Type B pancreatic cell (in vitro differentiated cells): ENCODE data around the gene SLC38A6. TPM values are rescaled to one million over a fixed set of nuclear protein-coding genes. Genes with fewer than 3 reads are reported as not detected.

Source experiments
- DNase-seq: peaks from one replicate; pipeline ENCODE4 v3.0.0; 2021; ENCODE audit warnings: mixed read lengths; ENCODE audit not compliant: unreplicated experiment; ENCODE audit errors: extremely low spot score
- H3K27ac Mint-ChIP-seq: 2 replicates; pipeline ENCODE4 v1.8.0; 2021; ENCODE audit warnings: mild to moderate bottlenecking, mixed read lengths
- H3K27me3 Mint-ChIP-seq: 2 replicates; pipeline ENCODE4 v1.8.0; 2021; ENCODE audit warnings: mixed read lengths
- H3K36me3 Mint-ChIP-seq: 2 replicates; pipeline ENCODE4 v1.8.0; 2021; ENCODE audit warnings: mixed read lengths
- H3K4me1 Mint-ChIP-seq: one replicate; pipeline ENCODE4 v1.8.0; 2021; ENCODE audit warnings: mixed read lengths; ENCODE audit not compliant: unreplicated experiment
- H3K4me3 Mint-ChIP-seq: 2 replicates; pipeline ENCODE4 v1.8.0; 2021; ENCODE audit warnings: mild to moderate bottlenecking, mixed read lengths
- H3K9me3 Mint-ChIP-seq: 2 replicates; pipeline ENCODE4 v1.8.0; 2021; ENCODE audit warnings: mixed read lengths
- CTCF ChIP-seq: fragments of 200-600 bp; sonication (generic); conservative IDR thresholded peaks from 2 replicates; pipeline ENCODE4 v1.5.0; 2021; ENCODE audit warnings: antibody characterized with exemption, mild to moderate bottlenecking
- total RNA-seq: library from RNA; stranded (reverse); gene quantifications from 2 replicates; pipeline ENCODE4 v1.2.1, GENCODE V29; 2021; ENCODE audit warnings: low replicate concordance

Gene SLC38A6
- total RNA-seq, 1 donor from 2014 or later: 19.1 TPM

GRCh38 chr14:60963761-60964160, 17.3 kb upstream of the SLC38A6 start:
- H3K27me3 Mint-ChIP-seq: no peaks in the 10 kb centered on the region
- no peak overlapping the region for H3K27ac Mint-ChIP-seq
- peaks cover 24% of the 10 kb centered on the region for H3K36me3 Mint-ChIP-seq
- no peaks in the 10 kb centered on the region for H3K9me3 Mint-ChIP-seq
- no peak overlapping the region for H3K4me3 Mint-ChIP-seq
- no peak for TF ChIP-seq CTCF
- peaks cover 16% of the 10 kb centered on the region for H3K4me1 Mint-ChIP-seq
- no peak for DNase-seq

- no peaks in the 10 kb centered on the region for H3K9me3 Mint-ChIP-seq
- H3K4me3 Mint-ChIP-seq: no peak overlapping the region
- peaks cover 16% of the 10 kb centered on the region for H3K4me1 Mint-ChIP-seq
- no peak for TF ChIP-seq CTCF
- peaks cover 17% of the 10 kb centered on the region for H3K36me3 Mint-ChIP-seq
- H3K27me3 Mint-ChIP-seq: no peaks in the 10 kb centered on the region
- DNase-seq: no peak
- H3K27ac Mint-ChIP-seq: no peak overlapping the region
Observed at GRCh38 chr14:60964904-60965303, 16.1 kb upstream of the SLC38A6 start.

GRCh38 chr14:60965402-60965801, 15.6 kb upstream of the SLC38A6 start:
- Mint-ChIP-seq H3K9me3 (no peaks in the 10 kb centered on the region), H3K36me3 (peaks cover 12% of the 10 kb centered on the region), H3K4me3 (no peak overlapping the region), H3K4me1 (peaks cover 16% of the 10 kb centered on the region), H3K27ac (no peak overlapping the region), H3K27me3 (no peaks in the 10 kb centered on the region)
- no peak for TF ChIP-seq CTCF
- no peak for DNase-seq

GRCh38 chr14:60968099-60968498, 12.9 kb upstream of the SLC38A6 start:
- TF ChIP-seq CTCF: no peak
- Mint-ChIP-seq H3K27ac (no peak overlapping the region), H3K4me3 (no peak overlapping the region), H3K27me3 (no peaks in the 10 kb centered on the region), H3K36me3 (peaks cover 9% of the 10 kb centered on the region), H3K4me1 (peaks cover 16% of the 10 kb centered on the region), H3K9me3 (no peaks in the 10 kb centered on the region)
- no peak for DNase-seq

- H3K27ac Mint-ChIP-seq: no peak overlapping the region
- H3K9me3 Mint-ChIP-seq: no peaks in the 10 kb centered on the region
- H3K4me3 Mint-ChIP-seq: no peak overlapping the region
- H3K27me3 Mint-ChIP-seq: no peaks in the 10 kb centered on the region
- TF ChIP-seq CTCF: no peak
- H3K4me1 Mint-ChIP-seq: peaks cover 13% of the 10 kb centered on the region
- no peak for DNase-seq
- peaks cover 8% of the 10 kb centered on the region for H3K36me3 Mint-ChIP-seq
Observed at GRCh38 chr14:60968671-60969070, 12.4 kb upstream of the SLC38A6 start.

GRCh38 chr14:60970146-60970545, 10.9 kb upstream of the SLC38A6 start:
- H3K36me3 Mint-ChIP-seq: peaks cover 13% of the 10 kb centered on the region
- TF ChIP-seq CTCF: no peak
- H3K4me1 Mint-ChIP-seq: peaks cover 6% of the 10 kb centered on the region
- no peak overlapping the region for H3K27ac Mint-ChIP-seq
- H3K4me3 Mint-ChIP-seq: no peak overlapping the region
- H3K27me3 Mint-ChIP-seq: no peaks in the 10 kb centered on the region
- no peak for DNase-seq
- no peaks in the 10 kb centered on the region for H3K9me3 Mint-ChIP-seq
